ENCODE data around the gene BCOR. TPM values are rescaled to one million over a fixed set of nuclear protein-coding genes. Genes with fewer than 3 reads are reported as not detected.

BCOR gene
- total RNA-seq, 1 experiment from 2014 or later = 134 TPM

- Histone ChIP-seq H3K4ac (ENCODE audit: low read depth, low read length) (no peak overlapping the region), H4K91ac (ENCODE audit: insufficient read length, low read depth, low read length) (no peak overlapping the region), H3T11ph (ENCODE audit: low read length) (no peak overlapping the region), H3K9ac (ENCODE audit: extremely low read depth, insufficient read length, low read length) (no peak overlapping the region), H3K23ac (ENCODE audit: insufficient read length, low read depth, low read length) (no peak overlapping the region), H2BK20ac (ENCODE audit: low read depth, low read length, poor library complexity, severe bottlenecking) (no peak overlapping the region), H3K18ac (ENCODE audit: insufficient read length, low read depth, low read length) (no peak overlapping the region), H4K5ac (ENCODE audit: insufficient read length, low read depth, low read length) (no peak overlapping the region), H3K56ac (ENCODE audit: insufficient read length, low read depth, low read length) (no peak overlapping the region), H3K79me2 (ENCODE audit: insufficient read depth, low read length) (no peaks in the 10 kb centered on the region), H2BK5ac (ENCODE audit: insufficient read length, low read length) (no peak overlapping the region), H4K20me1 (ENCODE audit: control insufficient read depth, insufficient read depth, insufficient read length) (peaks cover 3% of the 10 kb centered on the region), H2BK15ac (ENCODE audit: low read depth, low read length) (no peak overlapping the region), H4K8ac (replicated peaks; ENCODE audit: insufficient read length, low read depth, low read length) (no peak overlapping the region), H3K27me3 (ENCODE audit: insufficient read depth, low read length) (peaks cover 51% of the 10 kb centered on the region), H2AK5ac (ENCODE audit: insufficient read length, low read length) (no peak overlapping the region), H3K23me2 (ENCODE audit: insufficient read length, low read depth, low read length, poor library complexity, severe bottlenecking) (peaks cover 32% of the 10 kb centered on the region), H3K14ac (ENCODE audit: insufficient read depth, low read length) (no peak overlapping the region), H2AFZ (ENCODE audit: low read length) (no peak overlapping the region), H3K4me2 (ENCODE audit: insufficient read depth, insufficient read length, low read length) (peak overlapping the region; percentile 74), H2BK12ac (ENCODE audit: insufficient read length, low read depth, low read length) (no peak overlapping the region), H3K9me3 (ENCODE audit: control insufficient read depth, low read depth, low read length) (no peaks in the 10 kb centered on the region), H3K27ac (ENCODE audit: insufficient read length, low read depth, low read length) (no peak overlapping the region), H2BK120ac (ENCODE audit: low read depth, low read length, poor library complexity, severe bottlenecking) (no peak overlapping the region), H3K79me1 (ENCODE audit: insufficient read depth, low read depth, low read length, poor library complexity, severe bottlenecking) (no peaks in the 10 kb centered on the region), H3K4me1 (ENCODE audit: insufficient read depth, low read length) (peaks cover 11% of the 10 kb centered on the region; the same call in 1 of the 2 replicates)
- Mint-ChIP-seq H3K4me3 (peak overlapping the region; percentile 58 to 73), H3K9me3 (peaks cover 38 to 47% of the 10 kb centered on the region in 2 experiments), H3K27ac (no peak overlapping the region), H3K36me3 (ENCODE audit: insufficient read depth in 1 of 3, low read depth in 3 of 3) (peaks cover 0 to 6% (median 3%) of the 10 kb centered on the region in 3 experiments; a peak in 3 of 7 replicates), H3K27me3 (ENCODE audit: low read depth) (peaks cover 67% of the 10 kb centered on the region), H3K4me1 (peaks cover 27 to 41% of the 10 kb centered on the region in 2 experiments)
- DNase-seq = no peak
- WGBS (ENCODE audit: extremely low coverage, insufficient read length, low lambda C conversion rate) = no CpG with 5 or more reads among the region's 22 CpGs
- TF ChIP-seq CTCF (conservative IDR thresholded peaks at IDR 0.05) = no peak
These were observed 6.0 kb upstream of the BCOR start for GRCh38 chrX:40103565-40104323.

Measured in H9 (cell line).